Fibroblast of mammary gland (primary cell): ENCODE data around the gene EIF4G3.

Source experiments
- DNase-seq: peaks from one replicate; pipeline ENCODE4 v3.0.0-alpha.2; 2010; ENCODE audit warnings: low read depth
- H3K4me3 ChIP-seq: 2 replicates; pipeline ENCODE4 v1.5.1; 2011; ENCODE audit warnings: low read depth, mild to moderate bottlenecking, low read length, moderate library complexity; ENCODE audit not compliant: control insufficient read depth
- TF ChIP-seq, protein P1 (sequence below): conservative IDR thresholded peaks from 2 replicates; pipeline ENCODE4 v1.5.1; 2011; ENCODE audit warnings: low read depth, low read length, inconsistent platforms; ENCODE audit not compliant: control insufficient read depth, insufficient read depth

Gene EIF4G3

DNA sequence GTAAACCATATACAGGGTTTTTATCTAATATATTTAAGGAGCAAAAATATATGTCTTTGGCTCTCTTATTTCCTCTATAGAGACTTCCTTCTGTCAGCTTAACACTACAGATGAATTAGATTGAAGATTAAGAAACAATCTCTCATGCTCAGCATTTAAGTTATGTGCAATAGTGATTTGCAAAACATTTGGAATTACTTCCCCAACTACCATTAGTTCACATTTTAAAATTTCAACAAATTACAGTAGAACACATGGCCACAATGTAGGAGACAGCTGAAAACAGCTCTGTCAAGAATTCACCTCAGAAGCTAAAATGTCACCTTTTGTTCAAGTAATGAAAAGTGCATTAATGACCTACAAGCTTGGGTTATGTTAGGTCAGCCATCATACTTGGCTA, 177.9 kb downstream of the EIF4G3 start:
- no peak for DNase-seq
- no peak overlapping the region for H3K4me3 ChIP-seq
- TF ChIP-seq, protein P1, sequence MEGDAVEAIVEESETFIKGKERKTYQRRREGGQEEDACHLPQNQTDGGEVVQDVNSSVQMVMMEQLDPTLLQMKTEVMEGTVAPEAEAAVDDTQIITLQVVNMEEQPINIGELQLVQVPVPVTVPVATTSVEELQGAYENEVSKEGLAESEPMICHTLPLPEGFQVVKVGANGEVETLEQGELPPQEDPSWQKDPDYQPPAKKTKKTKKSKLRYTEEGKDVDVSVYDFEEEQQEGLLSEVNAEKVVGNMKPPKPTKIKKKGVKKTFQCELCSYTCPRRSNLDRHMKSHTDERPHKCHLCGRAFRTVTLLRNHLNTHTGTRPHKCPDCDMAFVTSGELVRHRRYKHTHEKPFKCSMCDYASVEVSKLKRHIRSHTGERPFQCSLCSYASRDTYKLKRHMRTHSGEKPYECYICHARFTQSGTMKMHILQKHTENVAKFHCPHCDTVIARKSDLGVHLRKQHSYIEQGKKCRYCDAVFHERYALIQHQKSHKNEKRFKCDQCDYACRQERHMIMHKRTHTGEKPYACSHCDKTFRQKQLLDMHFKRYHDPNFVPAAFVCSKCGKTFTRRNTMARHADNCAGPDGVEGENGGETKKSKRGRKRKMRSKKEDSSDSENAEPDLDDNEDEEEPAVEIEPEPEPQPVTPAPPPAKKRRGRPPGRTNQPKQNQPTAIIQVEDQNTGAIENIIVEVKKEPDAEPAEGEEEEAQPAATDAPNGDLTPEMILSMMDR: no peak

DNA sequence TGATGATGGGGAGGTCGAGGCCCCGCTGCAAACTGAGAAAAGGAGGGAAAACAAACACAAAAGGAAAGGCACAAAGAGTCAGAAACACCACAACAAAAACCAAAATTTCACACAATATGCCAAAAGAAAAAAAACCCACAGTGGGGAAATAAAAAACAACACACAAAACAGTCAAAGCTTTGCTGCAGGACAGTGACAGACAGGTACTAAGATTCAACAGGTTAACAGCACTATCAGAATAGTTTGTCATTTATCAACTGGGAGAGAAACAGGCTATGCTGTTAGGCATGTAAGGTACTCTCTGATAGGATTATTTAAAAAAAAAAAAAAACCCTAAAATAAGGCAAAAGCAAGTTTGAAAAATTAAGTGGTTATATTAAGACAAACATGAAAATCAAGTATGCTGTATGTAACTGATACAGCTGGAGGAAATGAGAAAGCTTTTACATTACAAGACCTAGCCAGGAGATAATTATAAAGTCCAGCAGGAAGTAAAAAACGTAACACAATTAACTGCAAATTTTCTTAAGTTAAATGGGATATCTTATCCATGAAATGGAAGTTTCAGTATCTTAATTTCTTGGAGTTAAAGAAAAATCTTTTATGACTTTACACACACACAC, 179.0 kb downstream of the EIF4G3 start:
- TF ChIP-seq, protein P1: no peak
- no peak overlapping the region for H3K4me3 ChIP-seq
- no peak for DNase-seq

DNA sequence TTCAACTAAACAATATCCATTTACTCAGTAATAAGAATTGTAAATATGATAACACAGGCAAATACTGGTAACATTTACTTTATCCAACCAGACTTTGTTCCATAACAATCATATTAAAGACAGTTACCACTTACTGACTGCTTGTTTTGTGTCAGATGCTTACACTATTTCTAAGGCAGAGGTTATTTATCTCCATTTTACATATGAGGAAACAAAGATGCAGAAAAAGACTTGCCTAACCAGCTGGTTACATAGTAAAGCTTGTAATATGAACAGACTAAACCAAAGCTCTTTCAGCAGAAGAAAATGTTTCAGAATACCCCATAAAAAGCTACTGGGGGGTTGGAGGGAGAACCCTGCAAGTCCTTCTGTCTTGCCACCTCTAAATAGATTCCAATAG, 180.1 kb downstream of the EIF4G3 start:
- DNase-seq: no peak
- no peak overlapping the region for H3K4me3 ChIP-seq
- TF ChIP-seq, protein P1: no peak

DNA sequence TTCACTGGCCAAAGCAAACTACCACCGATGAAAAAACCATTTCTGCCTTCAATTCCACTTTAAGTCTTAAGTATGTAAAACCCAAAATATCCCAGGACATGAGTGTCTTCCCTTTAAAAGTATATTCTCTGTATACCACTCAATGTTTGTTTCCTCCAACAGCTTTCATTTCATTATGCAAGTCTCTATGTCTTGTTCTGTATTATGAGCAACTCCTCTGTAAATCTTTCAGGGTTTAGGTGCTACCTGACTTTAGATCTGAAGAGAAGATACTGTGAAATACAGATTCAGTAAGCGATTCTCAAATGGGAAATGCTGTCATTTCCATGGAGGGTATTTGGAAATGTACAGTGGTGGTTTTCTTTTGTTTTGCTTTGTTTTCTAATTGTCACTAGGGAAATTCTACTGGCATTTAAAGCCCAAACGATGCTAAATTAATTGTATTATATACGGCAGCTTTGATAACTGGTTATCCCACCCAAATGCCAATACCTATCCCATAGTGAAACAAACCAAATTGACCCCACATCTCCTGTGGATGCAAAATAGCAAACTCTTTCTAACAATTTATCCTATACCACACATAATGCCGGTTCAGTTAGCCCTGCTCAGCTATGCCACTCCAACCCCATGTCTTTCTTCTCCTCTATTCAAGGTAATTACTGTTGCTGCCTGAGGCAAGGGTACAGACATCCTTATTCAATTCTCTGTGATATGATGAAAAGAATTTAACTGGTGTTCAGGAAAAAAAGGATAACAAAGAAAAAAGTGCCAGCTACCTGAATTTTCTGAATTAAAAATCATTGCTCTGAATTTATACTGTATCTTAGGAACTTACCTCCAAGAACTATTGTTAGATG, 182.8 kb downstream of the EIF4G3 start:
- no peak overlapping the region for H3K4me3 ChIP-seq
- TF ChIP-seq, protein P1: no peak
- DNase-seq: no peak

DNA sequence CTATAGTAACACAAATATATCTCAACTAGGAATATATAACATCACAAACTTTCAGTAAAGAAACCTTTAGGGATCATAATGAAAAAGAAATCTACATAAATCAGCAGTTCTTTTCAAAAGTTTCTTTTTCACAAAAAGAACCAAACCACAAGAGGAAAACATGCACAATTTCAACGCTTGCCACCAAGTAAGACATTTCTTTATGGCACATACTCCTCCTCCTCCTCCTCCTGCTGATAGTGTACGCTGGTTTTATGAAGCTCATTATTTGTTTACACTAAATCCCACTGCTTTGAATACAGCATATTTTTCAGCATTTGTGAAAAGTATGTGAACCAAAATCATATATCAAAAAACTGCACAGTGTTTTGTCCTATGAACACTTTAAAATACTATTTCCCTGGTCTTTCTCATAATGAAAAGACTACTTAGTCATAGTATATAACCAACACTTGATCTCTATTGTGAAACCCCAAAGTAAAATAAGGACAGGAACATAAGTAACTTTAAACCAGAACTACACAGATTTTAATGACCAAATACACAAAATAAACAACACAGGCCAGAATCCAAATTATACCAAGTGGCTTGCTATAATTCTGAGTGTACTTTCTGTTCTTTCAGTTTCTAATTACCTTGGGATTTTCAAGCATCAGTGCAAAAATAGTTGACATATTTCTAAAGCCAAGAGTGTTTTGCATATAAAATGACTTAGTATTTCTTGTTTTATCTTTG, 184.2 kb downstream of the EIF4G3 start:
- no peak overlapping the region for H3K4me3 ChIP-seq
- TF ChIP-seq, protein P1: no peak
- peak; percentile 63 for DNase-seq

DNA sequence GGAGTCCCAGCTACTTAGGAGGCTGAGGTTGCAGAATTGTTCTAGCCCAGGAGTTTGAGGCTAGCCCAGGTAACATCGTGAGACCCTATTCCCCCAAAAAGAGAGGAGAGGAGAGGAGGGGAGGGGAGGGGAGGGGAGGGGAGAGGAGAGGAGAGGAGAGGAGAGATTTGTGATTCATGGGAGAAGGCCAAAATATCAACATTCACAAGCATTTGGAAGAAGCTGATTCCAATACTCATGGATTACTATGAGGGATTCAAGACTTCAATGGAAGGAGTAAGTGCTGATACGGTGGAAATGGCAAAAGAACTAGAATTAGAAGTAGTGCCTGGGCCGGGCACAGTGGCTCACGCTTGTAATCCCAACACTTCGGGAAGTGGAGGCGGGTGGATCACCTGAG, 187.8 kb downstream of the EIF4G3 start:
- no peak for DNase-seq
- H3K4me3 ChIP-seq: no peak overlapping the region
- TF ChIP-seq, protein P1: no peak
